OCI-LY3 (cell line): ENCODE measurements around the gene CNGB1.

Experiments
- H2AFZ ChIP-seq: fragments of 200-600, 300-600 bp; shearing (Covaris generic); 2 replicates; pipeline ENCODE4 v1.6.0; 2014; ENCODE audit warnings: antibody characterized with exemption, low read depth, low read length
- H3K27ac ChIP-seq: fragments of 200-600, 300-600 bp; sonication (generic); 2 replicates; pipeline ENCODE4 v1.5.1; 2014; ENCODE audit warnings: mild to moderate bottlenecking, low read length, moderate library complexity, mixed read lengths
- H3K27me3 ChIP-seq: fragments of 200-600, 300-600 bp; sonication (generic); 2 replicates; pipeline ENCODE4 v1.6.1; 2014; ENCODE audit warnings: low read depth, low read length, mixed read lengths
- H3K36me3 ChIP-seq: fragments of 200-600, 300-600 bp; sonication (generic); replicated peaks from 2 replicates; pipeline ENCODE3; 2014; ENCODE audit warnings: low read depth, low read length, mixed read lengths
- H3K4me1 ChIP-seq: fragments of 300-600, 200-600 bp; sonication (generic); 2 replicates; pipeline ENCODE4 v1.6.1; 2014; ENCODE audit warnings: low read length, mixed read lengths
- H3K4me2 ChIP-seq: fragments of 200-600, 300-600 bp; sonication (generic); 2 replicates; pipeline ENCODE4 v1.6.1; 2014; ENCODE audit warnings: low read length, mixed read lengths
- H3K4me3 ChIP-seq: fragments of 300-600, 200-600 bp; sonication (generic); 2 replicates; pipeline ENCODE4 v1.5.1; 2014; ENCODE audit warnings: antibody characterized with exemption, mild to moderate bottlenecking, low read length, moderate library complexity
- H3K79me2 ChIP-seq: fragments of 300-600, 200-600 bp; shearing (Covaris generic); 2 replicates; pipeline ENCODE4 v1.6.1; 2014; ENCODE audit warnings: mild to moderate bottlenecking, low read length, mixed read lengths
- H3K9ac ChIP-seq: fragments of 300-600, 200-600 bp; shearing (Covaris generic); 2 replicates; pipeline ENCODE4 v1.6.0; 2014; ENCODE audit warnings: mild to moderate bottlenecking, low read length, moderate library complexity
- H3K9me3 ChIP-seq: fragments of 200-600, 300-600 bp; shearing (Covaris generic); 2 replicates; pipeline ENCODE4 v1.6.1; 2014; ENCODE audit warnings: low read length, mixed read lengths; ENCODE audit not compliant: insufficient read depth
- H4K20me1 ChIP-seq: fragments of 200-600, 300-600 bp; sonication (generic); 2 replicates; pipeline ENCODE4 v1.6.1; 2016; ENCODE audit warnings: low read length, mixed read lengths; ENCODE audit not compliant: insufficient read depth
- EZH2phosphoT487 ChIP-seq: fragments of 200-600 bp; shearing (Covaris generic); IDR thresholded peaks from 2 replicates; pipeline ENCODE4 v1.6.1; 2018; ENCODE audit warnings: antibody characterized with exemption, mixed run types, low read depth
- TF ChIP-seq, protein P1 (sequence below): fragments of 200-600, 300-600 bp; sonication (generic); IDR thresholded peaks from 2 replicates; pipeline ENCODE4 v1.5.1; 2014; ENCODE audit warnings: antibody characterized with exemption, low read length, low read depth

Gene CNGB1

DNA sequence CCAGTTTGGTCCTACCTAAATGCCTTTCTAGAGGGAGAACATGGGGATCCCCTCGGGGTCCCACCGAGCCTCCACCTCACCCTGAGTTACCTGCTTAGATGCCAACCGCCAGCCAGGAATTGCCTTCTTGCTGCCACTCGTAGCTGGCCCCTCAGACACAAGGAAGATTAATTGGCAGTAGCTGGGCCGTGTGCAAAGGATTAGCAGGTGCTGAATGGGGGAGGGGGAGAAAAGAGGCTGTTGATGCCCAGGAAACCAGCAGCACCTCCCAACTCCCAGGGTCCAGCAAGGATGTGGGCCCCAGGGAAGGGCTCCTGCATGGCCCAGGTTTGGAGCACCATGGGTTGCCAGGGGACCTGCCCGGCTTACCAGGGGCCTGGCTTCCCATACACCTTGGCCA is at the start of gene CNGB1:
CNGB1 (minus strand) TSS at position 159 of the 400 bp plus-strand sequence. CDS start 3,842 bp downstream, outside the sequence.
- H3K27ac ChIP-seq = no peak within 1 kb of the TSS
- no peak within 1 kb of the TSS for H3K4me2 ChIP-seq
- 0 out of 2 replicates have a peak, but pooled peaks cover 2% of the 10 kb centered on the region for H3K4me1 ChIP-seq
- no peak within 1 kb of the TSS for H3K9ac ChIP-seq
- no peaks in the 10 kb centered on the region for H4K20me1 ChIP-seq
- H3K9me3 ChIP-seq = no peaks in the 10 kb centered on the region
- no peaks in the 10 kb centered on the region for H3K36me3 ChIP-seq
- no peak within 1 kb of the TSS for H2AFZ ChIP-seq
- H3K27me3 ChIP-seq = peaks cover 17% of the 10 kb centered on the region
- H3K4me3 ChIP-seq = no peak within 1 kb of the TSS
- TF ChIP-seq, protein P1, sequence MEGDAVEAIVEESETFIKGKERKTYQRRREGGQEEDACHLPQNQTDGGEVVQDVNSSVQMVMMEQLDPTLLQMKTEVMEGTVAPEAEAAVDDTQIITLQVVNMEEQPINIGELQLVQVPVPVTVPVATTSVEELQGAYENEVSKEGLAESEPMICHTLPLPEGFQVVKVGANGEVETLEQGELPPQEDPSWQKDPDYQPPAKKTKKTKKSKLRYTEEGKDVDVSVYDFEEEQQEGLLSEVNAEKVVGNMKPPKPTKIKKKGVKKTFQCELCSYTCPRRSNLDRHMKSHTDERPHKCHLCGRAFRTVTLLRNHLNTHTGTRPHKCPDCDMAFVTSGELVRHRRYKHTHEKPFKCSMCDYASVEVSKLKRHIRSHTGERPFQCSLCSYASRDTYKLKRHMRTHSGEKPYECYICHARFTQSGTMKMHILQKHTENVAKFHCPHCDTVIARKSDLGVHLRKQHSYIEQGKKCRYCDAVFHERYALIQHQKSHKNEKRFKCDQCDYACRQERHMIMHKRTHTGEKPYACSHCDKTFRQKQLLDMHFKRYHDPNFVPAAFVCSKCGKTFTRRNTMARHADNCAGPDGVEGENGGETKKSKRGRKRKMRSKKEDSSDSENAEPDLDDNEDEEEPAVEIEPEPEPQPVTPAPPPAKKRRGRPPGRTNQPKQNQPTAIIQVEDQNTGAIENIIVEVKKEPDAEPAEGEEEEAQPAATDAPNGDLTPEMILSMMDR = no peak
- TF ChIP-seq EZH2phosphoT487 = no peak
- no peaks in the 10 kb centered on the region for H3K79me2 ChIP-seq

DNA sequence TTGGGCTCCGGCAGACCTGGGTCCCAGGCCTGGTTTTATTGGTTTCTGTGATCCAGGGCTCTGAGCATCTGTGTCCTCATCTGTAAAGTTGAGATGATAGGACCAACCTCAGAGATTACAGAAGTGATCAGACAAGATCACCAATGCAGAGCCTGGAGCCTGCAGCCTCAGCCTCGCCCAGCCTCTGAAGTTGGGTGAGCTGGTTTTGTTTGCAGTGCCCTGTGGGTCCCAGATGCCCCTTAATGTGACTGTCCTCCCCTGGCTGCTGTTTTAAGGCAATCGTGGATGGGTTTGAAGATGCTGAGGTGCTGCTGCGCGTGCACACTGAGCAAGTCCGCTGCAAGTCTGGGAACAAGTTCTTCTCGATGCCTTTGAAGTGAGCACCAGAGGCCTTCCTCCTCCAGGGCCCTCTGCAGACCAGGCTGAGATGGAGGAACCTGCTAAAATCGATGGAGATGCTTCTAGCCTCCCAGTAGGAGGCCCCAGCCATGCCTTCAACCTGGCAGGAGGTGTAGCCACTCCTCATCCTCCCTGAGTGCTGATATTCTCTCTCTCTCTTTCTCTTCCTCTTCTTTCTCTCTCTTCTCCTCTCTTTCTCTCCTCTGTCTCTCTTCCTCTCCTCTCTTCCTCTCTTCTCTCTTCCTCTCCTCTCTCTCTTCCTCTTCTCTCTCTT is 49.1 kb upstream of the CNGB1 start:
- Histone ChIP-seq H3K27ac (no peak overlapping the region), H3K27me3 (peaks cover 4% of the 10 kb centered on the region), H3K4me2 (no peak overlapping the region), H3K79me2 (no peaks in the 10 kb centered on the region), H2AFZ (no peak overlapping the region), H4K20me1 (no peaks in the 10 kb centered on the region), H3K4me3 (no peak overlapping the region), H3K9ac (no peak overlapping the region), H3K4me1 (no peaks in the 10 kb centered on the region; the same call in 1 of the 2 replicates), H3K9me3 (no peaks in the 10 kb centered on the region), H3K36me3 (no peaks in the 10 kb centered on the region)
- TF ChIP-seq EZH2phosphoT487 = no peak
- TF ChIP-seq, protein P1 = no peak

DNA sequence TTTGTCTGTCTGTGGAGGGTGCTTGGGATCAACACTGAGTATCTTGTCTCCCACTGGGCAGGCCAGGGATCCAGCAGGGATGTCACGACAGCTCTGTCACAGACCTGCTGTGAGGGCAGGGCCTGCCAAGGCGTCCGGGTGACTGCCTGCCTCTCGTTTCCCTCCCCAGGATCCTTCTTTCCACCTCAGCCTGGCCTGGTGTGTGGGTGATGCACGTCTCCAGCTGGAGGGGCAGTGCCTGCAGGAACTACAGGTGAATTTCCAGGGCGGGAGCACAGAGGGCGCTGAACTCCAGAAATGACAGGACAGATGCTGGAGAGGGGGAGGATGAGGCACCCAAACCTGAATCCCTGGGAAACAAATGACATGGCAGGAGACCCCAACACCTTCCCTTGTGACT is 47.9 kb upstream of the CNGB1 start:
- no peaks in the 10 kb centered on the region for H4K20me1 ChIP-seq
- no peaks in the 10 kb centered on the region for H3K27me3 ChIP-seq
- no peaks in the 10 kb centered on the region for H3K9me3 ChIP-seq
- no peaks in the 10 kb centered on the region for H3K4me1 ChIP-seq
- no peaks in the 10 kb centered on the region for H3K36me3 ChIP-seq
- no peaks in the 10 kb centered on the region for H3K79me2 ChIP-seq
- H3K27ac ChIP-seq = no peak overlapping the region
- H3K4me2 ChIP-seq = no peak overlapping the region
- no peak overlapping the region for H3K4me3 ChIP-seq
- TF ChIP-seq, protein P1 = peak; percentile 24; the same call in 1 of the 2 replicates
- no peak for TF ChIP-seq EZH2phosphoT487
- no peak overlapping the region for H3K9ac ChIP-seq
- H2AFZ ChIP-seq = no peak overlapping the region

DNA sequence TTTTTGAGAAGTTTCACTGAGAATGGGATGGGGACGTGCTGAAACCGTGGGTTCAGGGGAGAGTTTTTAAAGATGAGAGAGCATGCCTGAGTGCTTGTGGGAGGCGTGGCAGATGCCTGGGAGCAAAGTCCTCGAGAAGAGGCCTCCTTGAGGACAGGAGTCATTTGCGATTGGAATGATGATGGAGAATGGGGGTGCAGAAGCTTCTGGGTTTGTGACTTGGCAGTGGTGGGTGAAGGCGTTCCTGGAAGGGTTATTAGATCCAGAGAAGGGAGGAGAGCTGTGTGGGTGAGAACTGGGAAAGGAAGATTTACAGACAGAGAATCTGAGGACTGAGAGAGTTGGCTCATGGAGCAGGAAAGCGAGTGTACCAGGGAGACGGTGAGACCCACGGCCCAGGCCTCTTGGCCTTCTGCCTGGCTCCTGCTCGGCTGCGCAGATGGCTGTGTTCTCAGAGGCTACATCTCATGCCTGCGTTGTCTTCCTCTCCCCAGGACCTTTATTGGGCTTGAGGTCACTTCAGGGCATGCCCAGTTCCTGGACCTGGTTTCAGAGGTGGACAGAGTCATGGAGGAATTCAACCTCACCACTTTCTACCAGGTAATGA is 46.0 kb upstream of the CNGB1 start:
- TF ChIP-seq, protein P1 = no peak
- no peak for TF ChIP-seq EZH2phosphoT487
- no peaks in the 10 kb centered on the region for H3K4me1 ChIP-seq
- no peak overlapping the region for H3K4me3 ChIP-seq
- H3K4me2 ChIP-seq = no peak overlapping the region
- no peak overlapping the region for H2AFZ ChIP-seq
- H3K9me3 ChIP-seq = no peaks in the 10 kb centered on the region
- no peak overlapping the region for H3K9ac ChIP-seq
- H3K79me2 ChIP-seq = no peaks in the 10 kb centered on the region
- H4K20me1 ChIP-seq = no peaks in the 10 kb centered on the region
- no peak overlapping the region for H3K27ac ChIP-seq
- peaks cover 4% of the 10 kb centered on the region for H3K36me3 ChIP-seq
- H3K27me3 ChIP-seq = no peaks in the 10 kb centered on the region
